ENCODE data around the gene THRB. TPM values are rescaled to one million over a fixed set of nuclear protein-coding genes. Genes with fewer than 3 reads are reported as not detected.
A peak's percentile ranks its signal among the peaks of the same experiment; 100 is the strongest.

Gene THRB
- total RNA-seq, 1 donor from 2014 or later: 0.56 TPM

- no peak overlapping the region for H3K27ac Mint-ChIP-seq (ENCODE audit: unreplicated experiment)
- H3K36me3 Mint-ChIP-seq (ENCODE audit: unreplicated experiment): no peaks in the 10 kb centered on the region
- TF ChIP-seq CTCF (IDR thresholded peaks at IDR 0.05; ENCODE audit: partially characterized antibody, unreplicated experiment): no peak
- H3K9me3 Mint-ChIP-seq (ENCODE audit: unreplicated experiment): no peaks in the 10 kb centered on the region
- DNase-seq: peak; percentile 21
- H3K4me1 Mint-ChIP-seq (ENCODE audit: low read depth, unreplicated experiment): no peaks in the 10 kb centered on the region
- H3K4me3 Mint-ChIP-seq (ENCODE audit: unreplicated experiment): no peak overlapping the region
- H3K27me3 Mint-ChIP-seq (ENCODE audit: unreplicated experiment): no peaks in the 10 kb centered on the region
These were observed 83.8 kb downstream of the THRB start for GRCh38 chr3:24410860-24411259.

GRCh38 chr3:24407980-24408680 is 86.5 kb downstream of the THRB start:
- H3K4me1 Mint-ChIP-seq (ENCODE audit: low read depth, unreplicated experiment): no peaks in the 10 kb centered on the region
- no peak overlapping the region for H3K4me3 Mint-ChIP-seq (ENCODE audit: unreplicated experiment)
- H3K36me3 Mint-ChIP-seq (ENCODE audit: unreplicated experiment): no peaks in the 10 kb centered on the region
- H3K9me3 Mint-ChIP-seq (ENCODE audit: unreplicated experiment): no peaks in the 10 kb centered on the region
- H3K27me3 Mint-ChIP-seq (ENCODE audit: unreplicated experiment): no peaks in the 10 kb centered on the region
- H3K27ac Mint-ChIP-seq (ENCODE audit: unreplicated experiment): no peak overlapping the region
- DNase-seq: no peak
- no peak for TF ChIP-seq CTCF (IDR thresholded peaks at IDR 0.05; ENCODE audit: partially characterized antibody, unreplicated experiment)

DNA sequence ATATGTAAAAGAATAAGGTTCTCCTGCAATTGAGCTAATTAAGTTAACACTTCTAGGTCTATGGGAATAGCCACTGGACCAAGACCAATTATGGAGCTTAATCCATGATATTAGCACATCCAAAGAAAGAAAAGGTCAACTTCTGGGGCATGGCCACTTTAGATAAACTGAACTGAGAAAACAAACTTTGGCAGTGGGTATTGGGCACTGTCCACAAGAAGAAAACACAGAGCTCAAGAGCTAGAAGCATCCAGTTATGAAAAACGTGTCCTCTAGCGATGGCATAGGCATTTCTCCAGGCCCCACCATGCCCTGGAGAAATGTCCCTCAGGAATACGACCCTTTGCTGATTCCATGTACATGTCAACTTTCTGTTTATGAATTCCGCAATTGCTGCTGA is 87.8 kb downstream of the THRB start:
- DNase-seq: no peak
- Mint-ChIP-seq H3K9me3 (ENCODE audit: unreplicated experiment) (no peaks in the 10 kb centered on the region), H3K4me1 (ENCODE audit: low read depth, unreplicated experiment) (no peaks in the 10 kb centered on the region), H3K36me3 (ENCODE audit: unreplicated experiment) (no peaks in the 10 kb centered on the region), H3K4me3 (ENCODE audit: unreplicated experiment) (no peak overlapping the region), H3K27ac (ENCODE audit: unreplicated experiment) (no peak overlapping the region), H3K27me3 (ENCODE audit: unreplicated experiment) (no peaks in the 10 kb centered on the region)
- no peak for TF ChIP-seq CTCF (IDR thresholded peaks at IDR 0.05; ENCODE audit: partially characterized antibody, unreplicated experiment)

- no peak for DNase-seq
- H3K4me3 Mint-ChIP-seq (ENCODE audit: unreplicated experiment): no peak overlapping the region
- no peaks in the 10 kb centered on the region for H3K4me1 Mint-ChIP-seq (ENCODE audit: low read depth, unreplicated experiment)
- no peaks in the 10 kb centered on the region for H3K9me3 Mint-ChIP-seq (ENCODE audit: unreplicated experiment)
- no peaks in the 10 kb centered on the region for H3K27me3 Mint-ChIP-seq (ENCODE audit: unreplicated experiment)
- no peaks in the 10 kb centered on the region for H3K36me3 Mint-ChIP-seq (ENCODE audit: unreplicated experiment)
- no peak for TF ChIP-seq CTCF (IDR thresholded peaks at IDR 0.05; ENCODE audit: partially characterized antibody, unreplicated experiment)
- no peak overlapping the region for H3K27ac Mint-ChIP-seq (ENCODE audit: unreplicated experiment)
These were observed 89.6 kb downstream of the THRB start for GRCh38 chr3:24405057-24405456.

- H3K27me3 Mint-ChIP-seq (ENCODE audit: unreplicated experiment): no peaks in the 10 kb centered on the region
These were observed 92.9 kb downstream of the THRB start for GRCh38 chr3:24401811-24402185.

More at GRCh38 chr3:24401811-24402185, 92.9 kb downstream of the THRB start:
- Mint-ChIP-seq H3K36me3 (ENCODE audit: unreplicated experiment) (no peaks in the 10 kb centered on the region), H3K4me1 (ENCODE audit: low read depth, unreplicated experiment) (no peaks in the 10 kb centered on the region), H3K9me3 (ENCODE audit: unreplicated experiment) (no peaks in the 10 kb centered on the region), H3K4me3 (ENCODE audit: unreplicated experiment) (no peak overlapping the region), H3K27ac (ENCODE audit: unreplicated experiment) (no peak overlapping the region)
- no peak for TF ChIP-seq CTCF (IDR thresholded peaks at IDR 0.05; ENCODE audit: partially characterized antibody, unreplicated experiment)
- DNase-seq: no peak

Data from glutamatergic neuron (in vitro differentiated cells).